LoVo (cell line): ENCODE data around the gene CIAPIN1.

Source experiments
- DNase-seq: peaks from one replicate; pipeline ENCODE4 v3.0.0-alpha.2; 2016; ENCODE audit warnings: low spot score

CIAPIN1 gene

GRCh38 chr16:57447186-57447962 is at the start of gene CIAPIN1, which contains the start of gene COQ9:
CIAPIN1 (minus strand) TSS chr16:57447385; CDS start chr16:57440928, 6,457 bp downstream.
COQ9 (plus strand) TSS chr16:57447479; CDS start chr16:57447506, 27 bp downstream.
- peak; percentile 89 for DNase-seq

GRCh38 chr16:57493767-57494166 is 46.6 kb upstream of the CIAPIN1 start:
- no peak for DNase-seq

GRCh38 chr16:57489229-57489628 is 42.0 kb upstream of the CIAPIN1 start:
- no peak for DNase-seq

GRCh38 chr16:57486858-57487834 is 40.0 kb upstream of the CIAPIN1 start:
- no peak for DNase-seq

- peak; percentile 79 for DNase-seq
Measured at GRCh38 chr16:57485916-57486857, 39.0 kb upstream of the CIAPIN1 start, which contains the start of gene DOK4. DOK4 (minus strand) TSS chr16:57486493; CDS start chr16:57479507, 6,986 bp downstream.

- DNase-seq = no peak
Measured at GRCh38 chr16:57485091-57485915, 38.1 kb upstream of the CIAPIN1 start.

GRCh38 chr16:57484515-57485005 is 37.4 kb upstream of the CIAPIN1 start:
- no peak for DNase-seq

GRCh38 chr16:57483725-57484514 is 36.7 kb upstream of the CIAPIN1 start:
- DNase-seq = no peak

GRCh38 chr16:57482845-57483545 is 35.8 kb upstream of the CIAPIN1 start:
- DNase-seq = no peak

- no peak for DNase-seq
Measured at GRCh38 chr16:57481421-57481820, 34.2 kb upstream of the CIAPIN1 start.

- no peak for DNase-seq
Measured at GRCh38 chr16:57480754-57481230, 33.6 kb upstream of the CIAPIN1 start.

- DNase-seq = peak; percentile 77
Measured at GRCh38 chr16:57479976-57480753, 33.0 kb upstream of the CIAPIN1 start.

GRCh38 chr16:57479205-57479975 is 32.2 kb upstream of the CIAPIN1 start:
- no peak for DNase-seq

- DNase-seq = no peak
Measured at GRCh38 chr16:57478396-57479204, 31.4 kb upstream of the CIAPIN1 start.

GRCh38 chr16:57477531-57478202 is 30.5 kb upstream of the CIAPIN1 start:
- DNase-seq = no peak
